Lung (tissue), 12 donors: ENCODE data around the gene PHF13. TPM values are rescaled to one million over a fixed set of nuclear protein-coding genes. Genes with fewer than 3 reads are reported as not detected.

Source experiments
- ATAC-seq: fragments of 200-7000 bp; cut with Tn5 transposase; one replicate; pipeline ENCODE4 v1.9.1; 2020; ENCODE audit warnings: moderate number of reproducible peaks; ENCODE audit not compliant: insufficient read depth, low FRiP score
- DNase-seq, 3 donors: peaks; one replicate each; pipeline ENCODE4 v3.0.0-alpha.2; 2013 to 2017
- H3K27ac ChIP-seq, 2 donors: one replicate each; pipeline ENCODE4 v1.5.1; 2013; ENCODE audit warnings: mild to moderate bottlenecking in 2 of 2, moderate library complexity in 2 of 2, control low read depth in 1 of 2, inconsistent platforms in 1 of 2, low read depth in 1 of 2, low read length in 1 of 2
- H3K27me3 ChIP-seq, 3 donors: one replicate each; pipeline ENCODE4 v1.5.1; 2013; ENCODE audit warnings: low read length in 2 of 3; ENCODE audit not compliant: control insufficient read depth in 3 of 3, insufficient read depth in 3 of 3
- H3K36me3 ChIP-seq, 4 donors: one replicate each; pipeline ENCODE4 v1.5.1; 2013; ENCODE audit warnings: low read length in 4 of 4, mild to moderate bottlenecking in 1 of 4, moderate library complexity in 1 of 4; ENCODE audit not compliant: control insufficient read depth in 4 of 4, insufficient read depth in 4 of 4
- H3K4me1 ChIP-seq, 5 donors: one replicate each; pipeline ENCODE4 v1.5.1; 2013; ENCODE audit warnings: low read length in 5 of 5, mild to moderate bottlenecking in 2 of 5, moderate library complexity in 1 of 5; ENCODE audit not compliant: control insufficient read depth in 5 of 5, insufficient read depth in 5 of 5
- H3K4me3 ChIP-seq: one replicate; pipeline ENCODE4 v1.5.1; 2013; ENCODE audit warnings: mild to moderate bottlenecking, control low read depth, moderate library complexity
- H3K9ac ChIP-seq, 2 donors: one replicate each; pipeline ENCODE4 v1.5.1; 2013; ENCODE audit warnings: low read length in 2 of 2, control low read depth in 1 of 2; ENCODE audit not compliant: insufficient read depth in 1 of 2
- H3K9me3 ChIP-seq, 4 donors: one replicate each; pipeline ENCODE4 v1.5.1; 2013; ENCODE audit warnings: low read length in 3 of 4, mild to moderate bottlenecking in 1 of 4, moderate library complexity in 1 of 4; ENCODE audit not compliant: control insufficient read depth in 4 of 4, insufficient read depth in 3 of 4
- CTCF ChIP-seq: IDR thresholded peaks from 2 replicates; pipeline ENCODE4 v1.5.1; 2012; ENCODE audit warnings: mild to moderate bottlenecking; ENCODE audit errors: control extremely low read depth, extremely low read depth
- WGBS, 2 donors: extraction: QIAGEN DNeasy Blood & Tissue Kit; methylation state at CpG; one replicate each; pipeline ENCODE4 v1.1.7; 2013; 5-methylcytosine and 5-hydroxymethylcytosine counted together
- polyA plus RNA-seq, 2 donors: library from polyadenylated mRNA; stranded (reverse); fragments of 200-250 nt; gene quantifications; one replicate each; pipeline ENCODE4 v1.2.1, GENCODE V29; 2013
- total RNA-seq, 2 donors: library from RNA; depleted of rRNA in 1 of 2; stranded (reverse); fragments of >200 nt in 1 of 2; gene quantifications; one replicate each; pipeline ENCODE4 v1.2.1, GENCODE V29; 2014 to 2021
- donor health status: control.
- donor health status: control.
- donor health status: Bipolar disorder and iron deficiency.
- donor health status: healthy.
- donor health status: DM: yes; HTN: yes; CAD: no.

The PHF13 gene
- total and polyA plus RNA-seq, 4 donors, result 5.4 to 20.6 (median 7.2) TPM

- Histone ChIP-seq H3K4me1 (no peaks in the 10 kb centered on the region), H3K4me3 (no peak overlapping the region), H3K27me3 (no peaks in the 10 kb centered on the region), H3K36me3 (no peaks in the 10 kb centered on the region), H3K9me3 (peaks cover 0 to 11% (median 0%) of the 10 kb centered on the region in 4 donors), H3K9ac (no peak overlapping the region), H3K27ac (no peak overlapping the region)
- DNase-seq, result no peak
- 68 to 80% methylated on average over 5 of the region's 5 CpGs for WGBS, 2 donors
- no peak for TF ChIP-seq CTCF
- ATAC-seq, result no peak
Measured at GRCh38 chr1:6570987-6571386, 42.5 kb upstream of the PHF13 start.

GRCh38 chr1:6572653-6573383 is 40.7 kb upstream of the PHF13 start:
- H3K9ac ChIP-seq, result no peak overlapping the region
- TF ChIP-seq CTCF, result no peak
- WGBS, 2 donors, result 74 to 83% methylated on average over 12 of the region's 12 CpGs
- no peak overlapping the region for H3K27ac ChIP-seq
- peaks cover 0 to 11% (median 0%) of the 10 kb centered on the region in 4 donors for H3K9me3 ChIP-seq
- H3K4me3 ChIP-seq, result no peak overlapping the region
- H3K36me3 ChIP-seq, result no peaks in the 10 kb centered on the region
- ATAC-seq, result no peak
- H3K4me1 ChIP-seq, result no peaks in the 10 kb centered on the region
- DNase-seq, result no peak
- no peaks in the 10 kb centered on the region for H3K27me3 ChIP-seq

- H3K27me3 ChIP-seq, result no peaks in the 10 kb centered on the region
- no peak overlapping the region for H3K27ac ChIP-seq
- ATAC-seq, result no peak
- no peak overlapping the region for H3K9ac ChIP-seq
- H3K4me1 ChIP-seq, result peaks cover 0 to 4% (median 2%) of the 10 kb centered on the region in 5 donors
- no peak for TF ChIP-seq CTCF
- H3K36me3 ChIP-seq, result no peaks in the 10 kb centered on the region
- H3K4me3 ChIP-seq, result no peak overlapping the region
- H3K9me3 ChIP-seq, result peaks cover 0 to 11% (median 0%) of the 10 kb centered on the region in 4 donors
- DNase-seq, result no peak
- WGBS, 2 donors, result 75 to 81% methylated on average over 8 of the region's 8 CpGs
Measured at GRCh38 chr1:6574025-6574620, 39.4 kb upstream of the PHF13 start.
